NB4 (cell line): ENCODE results near the gene PRR7.

Experiments used
- MYC ChIP-seq: IDR thresholded peaks from 2 replicates; pipeline ENCODE4 v1.6.1; 2011; ENCODE audit warnings: low read depth, low read length
- POLR2A ChIP-seq: IDR thresholded peaks from 2 replicates; pipeline ENCODE4 v1.6.1; 2011; ENCODE audit warnings: mild to moderate bottlenecking; ENCODE audit not compliant: insufficient read length; ENCODE audit errors: extremely low read depth
- TF ChIP-seq, protein P1 (sequence below): IDR thresholded peaks from one replicate; pipeline ENCODE4 v1.5.1; 2012; ENCODE audit warnings: low read depth, low read length

GRCh38 chr5:177419046-177419445, 27.6 kb upstream of the PRR7 start:
- TF ChIP-seq, protein P1, sequence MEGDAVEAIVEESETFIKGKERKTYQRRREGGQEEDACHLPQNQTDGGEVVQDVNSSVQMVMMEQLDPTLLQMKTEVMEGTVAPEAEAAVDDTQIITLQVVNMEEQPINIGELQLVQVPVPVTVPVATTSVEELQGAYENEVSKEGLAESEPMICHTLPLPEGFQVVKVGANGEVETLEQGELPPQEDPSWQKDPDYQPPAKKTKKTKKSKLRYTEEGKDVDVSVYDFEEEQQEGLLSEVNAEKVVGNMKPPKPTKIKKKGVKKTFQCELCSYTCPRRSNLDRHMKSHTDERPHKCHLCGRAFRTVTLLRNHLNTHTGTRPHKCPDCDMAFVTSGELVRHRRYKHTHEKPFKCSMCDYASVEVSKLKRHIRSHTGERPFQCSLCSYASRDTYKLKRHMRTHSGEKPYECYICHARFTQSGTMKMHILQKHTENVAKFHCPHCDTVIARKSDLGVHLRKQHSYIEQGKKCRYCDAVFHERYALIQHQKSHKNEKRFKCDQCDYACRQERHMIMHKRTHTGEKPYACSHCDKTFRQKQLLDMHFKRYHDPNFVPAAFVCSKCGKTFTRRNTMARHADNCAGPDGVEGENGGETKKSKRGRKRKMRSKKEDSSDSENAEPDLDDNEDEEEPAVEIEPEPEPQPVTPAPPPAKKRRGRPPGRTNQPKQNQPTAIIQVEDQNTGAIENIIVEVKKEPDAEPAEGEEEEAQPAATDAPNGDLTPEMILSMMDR: no peak
- TF ChIP-seq MYC (no peak), POLR2A (no peak)
